Sigmoid colon (tissue), 4 donors: ENCODE data around the gene LENEP.
"Not testable (repeated sequence)": the region's sequence is repeated elsewhere in the genome, so short reads cannot be mapped to it uniquely, and the experiment has no call there.

Source experiments
- EP300 ChIP-seq, 4 donors: sonication (generic); formaldehyde crosslinking; IDR thresholded peaks; one replicate each; pipeline ENCODE4 v1.6.1; 2017; ENCODE audit warnings: antibody characterized with exemption in 4 of 4
- POLR2A ChIP-seq, 2 donors: fragments of 450-650 bp; IDR thresholded peaks; one replicate each; pipeline ENCODE4 v1.6.1; 2016; ENCODE audit warnings: antibody characterized with exemption in 2 of 2, mild to moderate bottlenecking in 2 of 2, moderate library complexity in 2 of 2
- POLR2AphosphoS5 ChIP-seq, 4 donors: sonication (generic); formaldehyde crosslinking; IDR thresholded peaks; one replicate each; pipeline ENCODE4 v1.6.1; 2017; ENCODE audit warnings: antibody characterized with exemption in 4 of 4
- TF ChIP-seq, protein P1 (sequence below), 4 experiments: fragments of 450-650 bp in 3 of 4; fragments of 200-600 bp in 1 of 4; IDR thresholded peaks; one replicate each; pipeline ENCODE4 v1.5.1; 2016 to 2019; ENCODE audit warnings: antibody characterized with exemption in 4 of 4, mild to moderate bottlenecking in 3 of 4, moderate library complexity in 2 of 4

DNA sequence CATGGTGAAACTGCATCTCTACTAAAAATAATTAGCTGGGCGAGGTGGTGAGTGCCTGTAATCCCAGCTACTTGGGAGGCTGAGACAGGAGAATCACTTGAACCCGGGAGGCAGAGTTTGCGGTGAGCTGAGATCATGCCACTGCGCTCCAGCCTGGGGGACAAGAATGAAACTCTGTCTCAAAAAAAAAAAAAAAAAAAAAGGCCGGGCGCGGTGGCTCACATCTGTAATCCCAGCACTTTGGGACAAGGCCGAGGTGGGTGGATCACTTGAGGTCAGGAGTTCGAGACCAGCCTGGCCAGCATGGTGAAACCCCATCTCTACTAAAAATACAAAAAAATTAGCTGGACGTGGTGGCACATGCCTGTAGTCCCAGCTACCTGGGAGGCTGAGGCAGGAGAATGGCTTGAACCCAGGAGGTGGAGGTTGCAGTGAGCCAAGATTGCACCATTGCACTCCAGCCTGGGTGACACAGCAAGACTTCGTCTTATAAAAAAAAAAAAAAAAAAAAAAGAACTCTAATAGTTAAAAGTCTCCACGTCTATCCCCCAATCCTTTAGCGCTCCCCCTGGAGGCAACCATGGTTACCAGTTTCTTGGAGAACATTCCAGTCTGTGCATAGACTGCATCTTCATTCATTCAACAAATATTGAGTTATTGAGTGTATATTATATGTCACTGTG is 2.1 kb downstream of the LENEP start:
- TF ChIP-seq, protein P1, sequence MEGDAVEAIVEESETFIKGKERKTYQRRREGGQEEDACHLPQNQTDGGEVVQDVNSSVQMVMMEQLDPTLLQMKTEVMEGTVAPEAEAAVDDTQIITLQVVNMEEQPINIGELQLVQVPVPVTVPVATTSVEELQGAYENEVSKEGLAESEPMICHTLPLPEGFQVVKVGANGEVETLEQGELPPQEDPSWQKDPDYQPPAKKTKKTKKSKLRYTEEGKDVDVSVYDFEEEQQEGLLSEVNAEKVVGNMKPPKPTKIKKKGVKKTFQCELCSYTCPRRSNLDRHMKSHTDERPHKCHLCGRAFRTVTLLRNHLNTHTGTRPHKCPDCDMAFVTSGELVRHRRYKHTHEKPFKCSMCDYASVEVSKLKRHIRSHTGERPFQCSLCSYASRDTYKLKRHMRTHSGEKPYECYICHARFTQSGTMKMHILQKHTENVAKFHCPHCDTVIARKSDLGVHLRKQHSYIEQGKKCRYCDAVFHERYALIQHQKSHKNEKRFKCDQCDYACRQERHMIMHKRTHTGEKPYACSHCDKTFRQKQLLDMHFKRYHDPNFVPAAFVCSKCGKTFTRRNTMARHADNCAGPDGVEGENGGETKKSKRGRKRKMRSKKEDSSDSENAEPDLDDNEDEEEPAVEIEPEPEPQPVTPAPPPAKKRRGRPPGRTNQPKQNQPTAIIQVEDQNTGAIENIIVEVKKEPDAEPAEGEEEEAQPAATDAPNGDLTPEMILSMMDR (IDR thresholded peaks at IDR 0.05): peak in 1 of 4 experiments; percentile 26
- not testable (repeated sequence) for TF ChIP-seq EP300, POLR2A, POLR2AphosphoS5 (IDR thresholded peaks at IDR 0.05)
